ENCODE measurements around the gene CWC27. TPM values are rescaled to one million over a fixed set of nuclear protein-coding genes. Genes with fewer than 3 reads are reported as not detected.

The CWC27 gene
- total RNA-seq, 1 donor from 2014 or later, result 29.3 TPM

DNA sequence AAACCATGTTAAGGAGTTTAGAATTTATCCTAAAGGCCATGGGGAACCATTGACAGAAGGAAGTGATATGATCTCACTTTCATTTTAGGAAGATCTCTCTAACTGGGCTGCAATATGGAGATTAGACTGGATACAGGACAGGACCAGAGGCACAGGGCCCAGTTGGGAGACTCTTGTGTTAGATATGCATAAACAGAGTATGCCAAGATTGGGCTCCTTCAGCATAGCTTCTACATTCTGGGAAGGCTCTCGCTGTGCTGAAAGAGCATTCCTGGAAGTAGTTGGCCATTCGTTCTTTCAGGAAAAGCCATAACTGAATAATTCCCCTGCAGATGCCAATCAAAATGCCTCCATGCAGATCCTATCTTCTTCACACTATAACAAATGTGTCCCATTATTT lies 204.5 kb downstream of the CWC27 start:
- H3K36me3 Mint-ChIP-seq (ENCODE audit: low read depth, unreplicated experiment), result peaks cover 17% of the 10 kb centered on the region
- H3K9me3 Mint-ChIP-seq (ENCODE audit: unreplicated experiment), result no peaks in the 10 kb centered on the region
- H3K4me1 Mint-ChIP-seq (ENCODE audit: unreplicated experiment), result peaks cover 13% of the 10 kb centered on the region
- TF ChIP-seq, protein P1, sequence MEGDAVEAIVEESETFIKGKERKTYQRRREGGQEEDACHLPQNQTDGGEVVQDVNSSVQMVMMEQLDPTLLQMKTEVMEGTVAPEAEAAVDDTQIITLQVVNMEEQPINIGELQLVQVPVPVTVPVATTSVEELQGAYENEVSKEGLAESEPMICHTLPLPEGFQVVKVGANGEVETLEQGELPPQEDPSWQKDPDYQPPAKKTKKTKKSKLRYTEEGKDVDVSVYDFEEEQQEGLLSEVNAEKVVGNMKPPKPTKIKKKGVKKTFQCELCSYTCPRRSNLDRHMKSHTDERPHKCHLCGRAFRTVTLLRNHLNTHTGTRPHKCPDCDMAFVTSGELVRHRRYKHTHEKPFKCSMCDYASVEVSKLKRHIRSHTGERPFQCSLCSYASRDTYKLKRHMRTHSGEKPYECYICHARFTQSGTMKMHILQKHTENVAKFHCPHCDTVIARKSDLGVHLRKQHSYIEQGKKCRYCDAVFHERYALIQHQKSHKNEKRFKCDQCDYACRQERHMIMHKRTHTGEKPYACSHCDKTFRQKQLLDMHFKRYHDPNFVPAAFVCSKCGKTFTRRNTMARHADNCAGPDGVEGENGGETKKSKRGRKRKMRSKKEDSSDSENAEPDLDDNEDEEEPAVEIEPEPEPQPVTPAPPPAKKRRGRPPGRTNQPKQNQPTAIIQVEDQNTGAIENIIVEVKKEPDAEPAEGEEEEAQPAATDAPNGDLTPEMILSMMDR (IDR thresholded peaks at IDR 0.05; ENCODE audit: unreplicated experiment), result no peak
- no peak overlapping the region for H3K27ac Mint-ChIP-seq (ENCODE audit: unreplicated experiment)
- no peak overlapping the region for H3K4me3 Mint-ChIP-seq (ENCODE audit: unreplicated experiment)
- H3K27me3 Mint-ChIP-seq (ENCODE audit: unreplicated experiment), result no peaks in the 10 kb centered on the region
- no peak for DNase-seq (ENCODE audit: low spot score)

DNA sequence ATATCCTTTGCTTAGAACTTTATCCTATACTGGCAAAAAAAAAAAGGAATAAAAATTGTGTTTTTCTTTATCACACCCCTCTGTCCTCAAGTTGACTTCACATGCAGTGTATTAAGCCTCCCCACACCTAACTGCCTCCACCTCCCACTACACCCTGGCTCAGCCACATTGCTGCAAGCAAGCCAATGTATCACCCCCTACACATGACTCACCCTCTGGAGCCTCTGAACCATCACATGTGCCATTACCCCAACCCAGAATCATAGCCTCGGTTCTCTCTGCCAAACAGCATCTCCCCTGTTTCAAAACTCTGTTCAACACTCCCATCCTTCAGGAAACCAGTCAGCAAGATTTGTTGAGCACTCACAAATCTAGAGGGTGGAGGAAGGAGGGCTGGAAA lies 209.0 kb downstream of the CWC27 start:
- Mint-ChIP-seq H3K27ac (ENCODE audit: unreplicated experiment) (no peak overlapping the region), H3K4me1 (ENCODE audit: unreplicated experiment) (peaks cover 3% of the 10 kb centered on the region), H3K4me3 (ENCODE audit: unreplicated experiment) (no peak overlapping the region), H3K27me3 (ENCODE audit: unreplicated experiment) (no peaks in the 10 kb centered on the region), H3K9me3 (ENCODE audit: unreplicated experiment) (no peaks in the 10 kb centered on the region), H3K36me3 (ENCODE audit: low read depth, unreplicated experiment) (peaks cover 13% of the 10 kb centered on the region)
- TF ChIP-seq, protein P1 (IDR thresholded peaks at IDR 0.05; ENCODE audit: unreplicated experiment), result no peak
- DNase-seq (ENCODE audit: low spot score), result no peak

DNA sequence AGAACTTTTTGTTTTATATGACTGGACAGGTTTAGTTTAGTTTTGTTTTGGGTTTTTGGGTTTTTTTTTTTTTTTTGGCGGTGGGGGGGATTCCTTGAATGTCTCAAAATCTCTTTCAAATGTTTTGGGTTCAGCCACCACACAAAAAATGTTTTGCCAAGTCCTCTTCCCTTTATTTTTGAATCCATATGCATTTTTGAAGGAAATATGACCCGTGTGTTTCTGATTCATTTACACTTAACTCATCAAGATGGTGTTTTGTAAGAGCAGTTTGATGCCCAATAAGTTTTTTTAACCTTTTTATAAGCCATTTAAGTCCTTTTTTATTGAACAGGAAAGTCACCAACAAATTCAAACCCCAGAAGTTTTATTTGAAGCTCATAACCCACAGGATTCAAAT lies 209.8 kb downstream of the CWC27 start:
- Mint-ChIP-seq H3K4me1 (ENCODE audit: unreplicated experiment) (no peaks in the 10 kb centered on the region), H3K36me3 (ENCODE audit: low read depth, unreplicated experiment) (peaks cover 5% of the 10 kb centered on the region), H3K4me3 (ENCODE audit: unreplicated experiment) (no peak overlapping the region), H3K9me3 (ENCODE audit: unreplicated experiment) (no peaks in the 10 kb centered on the region), H3K27me3 (ENCODE audit: unreplicated experiment) (no peaks in the 10 kb centered on the region), H3K27ac (ENCODE audit: unreplicated experiment) (no peak overlapping the region)
- TF ChIP-seq, protein P1 (IDR thresholded peaks at IDR 0.05; ENCODE audit: unreplicated experiment), result no peak
- DNase-seq (ENCODE audit: low spot score), result no peak

DNA sequence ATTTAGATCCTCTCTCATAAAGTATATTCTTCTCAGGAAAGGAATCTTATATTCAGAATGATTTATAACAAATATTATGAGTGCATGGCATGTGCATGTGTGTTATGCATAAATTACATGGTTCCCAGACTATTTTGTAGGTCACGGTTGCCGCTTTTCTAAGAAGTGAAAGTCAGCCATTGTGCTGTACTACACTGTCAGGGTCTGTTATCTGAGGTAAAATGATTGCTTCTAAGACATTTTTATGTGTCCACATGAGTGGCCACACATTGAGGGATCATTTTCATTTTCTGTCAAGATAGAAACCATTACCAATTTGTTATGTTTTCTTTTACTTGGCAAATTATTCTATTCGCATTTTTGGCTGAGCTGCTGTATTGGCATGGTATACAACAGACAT lies 210.8 kb downstream of the CWC27 start:
- Mint-ChIP-seq H3K36me3 (ENCODE audit: low read depth, unreplicated experiment) (peaks cover 4% of the 10 kb centered on the region), H3K27ac (ENCODE audit: unreplicated experiment) (no peak overlapping the region), H3K27me3 (ENCODE audit: unreplicated experiment) (no peaks in the 10 kb centered on the region), H3K9me3 (ENCODE audit: unreplicated experiment) (no peaks in the 10 kb centered on the region), H3K4me3 (ENCODE audit: unreplicated experiment) (no peak overlapping the region), H3K4me1 (ENCODE audit: unreplicated experiment) (no peaks in the 10 kb centered on the region)
- TF ChIP-seq, protein P1 (IDR thresholded peaks at IDR 0.05; ENCODE audit: unreplicated experiment), result no peak
- DNase-seq (ENCODE audit: low spot score), result no peak

DNA sequence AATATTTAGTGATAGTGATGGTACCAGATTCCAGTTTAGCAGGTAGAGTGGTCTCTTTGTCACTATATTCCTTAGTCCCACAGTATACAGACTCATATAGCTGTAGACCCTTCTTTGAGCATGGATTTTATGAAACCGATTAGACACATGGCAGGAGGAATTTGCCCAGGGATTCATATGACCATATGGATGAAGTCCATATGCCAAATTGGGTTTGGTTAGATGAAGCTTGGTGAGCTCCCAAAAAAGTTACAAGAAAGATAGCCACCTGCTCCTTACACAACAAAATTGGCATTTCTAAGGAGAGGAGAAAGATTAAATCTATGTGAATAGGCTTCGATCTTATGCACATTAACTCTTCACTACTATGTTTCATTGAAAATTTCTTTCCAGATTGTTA lies 211.4 kb downstream of the CWC27 start:
- no peaks in the 10 kb centered on the region for H3K27me3 Mint-ChIP-seq (ENCODE audit: unreplicated experiment)
- H3K4me3 Mint-ChIP-seq (ENCODE audit: unreplicated experiment), result no peak overlapping the region
- H3K36me3 Mint-ChIP-seq (ENCODE audit: low read depth, unreplicated experiment), result peaks cover 5% of the 10 kb centered on the region
- no peak overlapping the region for H3K27ac Mint-ChIP-seq (ENCODE audit: unreplicated experiment)
- H3K9me3 Mint-ChIP-seq (ENCODE audit: unreplicated experiment), result no peaks in the 10 kb centered on the region
- H3K4me1 Mint-ChIP-seq (ENCODE audit: unreplicated experiment), result no peaks in the 10 kb centered on the region
- TF ChIP-seq, protein P1 (IDR thresholded peaks at IDR 0.05; ENCODE audit: unreplicated experiment), result no peak
- DNase-seq (ENCODE audit: low spot score), result no peak
